Cardiac muscle cell (in vitro differentiated cells and primary cell): ENCODE data around the gene HSD17B10. TPM values are rescaled to one million over a fixed set of nuclear protein-coding genes. Genes with fewer than 3 reads are reported as not detected.

Experiments used
- DNase-seq, 2 donors: peaks; one replicate each; pipeline versions ENCODE4 v3.0.0 to v3.0.0-alpha.2; 2010 to 2017; ENCODE audit warnings: low read depth in 1 of 2, low spot score in 1 of 2
- H3K27ac ChIP-seq: fragments of 200-600 bp; sonication (generic); 2 replicates; pipeline ENCODE4 v1.5.1; 2016
- H3K27me3 ChIP-seq: fragments of 200-600 bp; sonication (generic); 2 replicates; pipeline ENCODE4 v1.6.0; 2016; ENCODE audit warnings: control low read depth
- H3K36me3 ChIP-seq: fragments of 200-600 bp; sonication (generic); 2 replicates; pipeline ENCODE4 v1.5.1; 2016; ENCODE audit warnings: control low read depth
- H3K4me1 ChIP-seq: fragments of 200-600 bp; sonication (generic); 2 replicates; pipeline ENCODE4 v1.8.1; 2017; ENCODE audit warnings: low read depth, mild to moderate bottlenecking, mixed run types
- H3K4me3 ChIP-seq: fragments of 200-600 bp; sonication (generic); 2 replicates; pipeline ENCODE4 v1.5.1; 2016; ENCODE audit warnings: mild to moderate bottlenecking
- H3K9me3 ChIP-seq: fragments of 200-600 bp; sonication (generic); 2 replicates; pipeline ENCODE4 v1.5.1; 2017; ENCODE audit warnings: low read depth, mild to moderate bottlenecking, control low read depth
- polyA plus RNA-seq: library from polyadenylated mRNA; unstranded; fragments of >200 nt; fragmentation: Nextera tagmentation; extraction: Ambion mirVana; gene quantifications from 2 replicates; pipeline ENCODE4 v1.2.1, GENCODE V29; 2016
- total RNA-seq: library from RNA; depleted of rRNA; stranded (reverse); fragments of >200 nt; gene quantifications from 2 replicates; pipeline ENCODE4 v1.2.3, GENCODE V29; 2016
- TF ChIP-seq, protein P1 (sequence below): IDR thresholded peaks from 2 replicates; pipeline ENCODE4 v1.5.1; 2012; ENCODE audit warnings: low read depth, mild to moderate bottlenecking, low read length

The HSD17B10 gene
- total RNA-seq, result 78.4 and 183 TPM in 2 replicates
- polyA plus RNA-seq, result 133 and 249 TPM in 2 replicates

GRCh38 chrX:53433651-53434639 is at the start of gene HSD17B10:
TSS of gene HSD17B10 (minus strand) at chrX:53434370. CDS start at chrX:53434345, 25 bp downstream.
- Histone ChIP-seq H3K27ac (peak within 1 kb of the TSS; percentile 79), H3K27me3 (peaks cover 5% of the 10 kb centered on the region)

GRCh38 chrX:53483416-53483815 is 49.2 kb upstream of the HSD17B10 start:
- Histone ChIP-seq H3K27me3 (no peaks in the 10 kb centered on the region), H3K4me3 (no peak overlapping the region), H3K27ac (no peak overlapping the region), H3K36me3 (no peaks in the 10 kb centered on the region), H3K9me3 (no peaks in the 10 kb centered on the region), H3K4me1 (no peaks in the 10 kb centered on the region)
- TF ChIP-seq, protein P1, sequence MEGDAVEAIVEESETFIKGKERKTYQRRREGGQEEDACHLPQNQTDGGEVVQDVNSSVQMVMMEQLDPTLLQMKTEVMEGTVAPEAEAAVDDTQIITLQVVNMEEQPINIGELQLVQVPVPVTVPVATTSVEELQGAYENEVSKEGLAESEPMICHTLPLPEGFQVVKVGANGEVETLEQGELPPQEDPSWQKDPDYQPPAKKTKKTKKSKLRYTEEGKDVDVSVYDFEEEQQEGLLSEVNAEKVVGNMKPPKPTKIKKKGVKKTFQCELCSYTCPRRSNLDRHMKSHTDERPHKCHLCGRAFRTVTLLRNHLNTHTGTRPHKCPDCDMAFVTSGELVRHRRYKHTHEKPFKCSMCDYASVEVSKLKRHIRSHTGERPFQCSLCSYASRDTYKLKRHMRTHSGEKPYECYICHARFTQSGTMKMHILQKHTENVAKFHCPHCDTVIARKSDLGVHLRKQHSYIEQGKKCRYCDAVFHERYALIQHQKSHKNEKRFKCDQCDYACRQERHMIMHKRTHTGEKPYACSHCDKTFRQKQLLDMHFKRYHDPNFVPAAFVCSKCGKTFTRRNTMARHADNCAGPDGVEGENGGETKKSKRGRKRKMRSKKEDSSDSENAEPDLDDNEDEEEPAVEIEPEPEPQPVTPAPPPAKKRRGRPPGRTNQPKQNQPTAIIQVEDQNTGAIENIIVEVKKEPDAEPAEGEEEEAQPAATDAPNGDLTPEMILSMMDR, result no peak
- no peak for DNase-seq

More at GRCh38 chrX:53433651-53434639, at the start of gene HSD17B10:
- Histone ChIP-seq H3K4me1 (no peaks in the 10 kb centered on the region), H3K4me3 (peak within 1 kb of the TSS; percentile 79), H3K36me3 (peaks cover 2% of the 10 kb centered on the region), H3K9me3 (no peaks in the 10 kb centered on the region)
- DNase-seq, result peak; percentile 89 to 93
- TF ChIP-seq, protein P1, result no peak

DNA sequence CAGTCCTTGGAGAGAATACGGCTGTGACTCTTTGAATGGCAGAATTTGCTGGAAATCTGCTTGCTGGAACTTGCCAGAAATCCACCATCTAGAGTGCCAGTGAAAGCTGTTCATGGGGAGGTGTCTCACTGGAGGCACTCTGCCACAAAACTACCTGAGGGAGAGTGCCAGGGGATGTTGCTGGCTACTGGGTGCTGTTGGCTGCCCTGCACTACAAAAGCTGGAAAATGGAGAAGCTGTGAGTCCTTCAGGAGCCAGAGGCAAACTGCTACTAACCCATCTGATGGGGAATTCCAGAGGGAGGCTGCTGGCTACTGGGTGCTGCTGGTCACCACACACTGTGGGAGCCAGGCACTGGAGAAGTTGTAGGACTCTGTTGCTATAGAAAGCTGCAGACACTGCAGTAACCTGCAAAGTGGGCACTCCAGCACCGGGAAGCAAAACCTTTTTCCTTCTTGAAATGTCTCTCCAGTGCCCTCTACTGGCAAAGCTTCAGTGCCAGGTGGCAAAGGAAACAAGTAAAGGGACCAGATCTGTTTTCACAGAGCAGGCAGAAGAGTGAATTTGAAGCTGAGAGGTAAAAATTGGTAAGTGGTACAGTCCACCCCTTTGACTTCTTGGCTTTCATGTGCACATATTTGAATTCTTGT is 47.8 kb upstream of the HSD17B10 start:
- DNase-seq, result peak; percentile 64 to 69
- Histone ChIP-seq H3K4me1 (no peaks in the 10 kb centered on the region), H3K27ac (no peak overlapping the region), H3K4me3 (no peak overlapping the region), H3K9me3 (no peaks in the 10 kb centered on the region), H3K27me3 (no peaks in the 10 kb centered on the region), H3K36me3 (no peaks in the 10 kb centered on the region)
- TF ChIP-seq, protein P1, result peak; percentile 71

DNA sequence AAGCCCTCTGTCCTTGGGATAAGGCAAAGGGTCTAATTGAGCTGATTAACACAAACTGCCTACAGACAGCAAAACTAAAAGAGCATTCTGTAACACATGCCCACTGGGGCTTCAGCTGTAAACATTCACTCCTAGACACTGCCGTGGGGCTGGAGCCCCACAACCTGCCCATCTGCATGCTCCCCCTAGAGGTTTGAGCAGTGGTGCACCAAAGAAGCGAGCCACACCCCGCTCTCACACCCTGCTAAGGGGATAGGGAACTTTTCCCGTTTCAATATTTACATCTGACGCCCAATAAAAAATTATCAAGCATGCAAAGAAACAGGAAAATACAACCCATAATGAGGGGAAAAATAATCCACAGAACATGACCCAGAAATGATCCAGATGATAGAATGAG is 46.9 kb upstream of the HSD17B10 start:
- Histone ChIP-seq H3K4me3 (no peak overlapping the region), H3K4me1 (no peaks in the 10 kb centered on the region), H3K27ac (no peak overlapping the region), H3K27me3 (no peaks in the 10 kb centered on the region), H3K36me3 (no peaks in the 10 kb centered on the region), H3K9me3 (no peaks in the 10 kb centered on the region)
- DNase-seq, result no peak
- TF ChIP-seq, protein P1, result peak; percentile 38

DNA sequence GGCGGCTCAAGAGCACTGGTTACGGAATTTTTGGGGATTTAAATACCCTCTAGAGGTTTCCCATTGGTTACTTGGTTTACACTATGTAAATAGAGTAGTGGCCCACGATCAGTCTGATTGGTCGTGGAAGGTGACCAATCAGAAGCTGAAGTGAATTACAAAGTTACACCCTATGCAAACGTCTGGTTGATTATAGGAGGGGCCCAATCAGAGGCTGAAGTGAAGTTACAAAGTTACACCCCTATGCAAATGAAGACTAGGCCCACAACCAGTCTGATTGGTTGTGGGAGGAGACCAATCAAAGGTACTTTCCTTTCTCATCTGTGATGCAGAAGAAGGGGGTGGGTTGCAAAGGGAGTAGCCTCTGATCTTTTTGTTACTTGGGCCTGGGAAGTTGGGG is 45.1 kb upstream of the HSD17B10 start:
- Histone ChIP-seq H3K36me3 (no peaks in the 10 kb centered on the region), H3K4me1 (no peaks in the 10 kb centered on the region), H3K4me3 (no peak overlapping the region), H3K9me3 (no peaks in the 10 kb centered on the region), H3K27ac (no peak overlapping the region), H3K27me3 (no peaks in the 10 kb centered on the region)
- DNase-seq, result no peak
- TF ChIP-seq, protein P1, result no peak
